ENCODE results near the gene N4BP2.

The N4BP2 gene

DNA sequence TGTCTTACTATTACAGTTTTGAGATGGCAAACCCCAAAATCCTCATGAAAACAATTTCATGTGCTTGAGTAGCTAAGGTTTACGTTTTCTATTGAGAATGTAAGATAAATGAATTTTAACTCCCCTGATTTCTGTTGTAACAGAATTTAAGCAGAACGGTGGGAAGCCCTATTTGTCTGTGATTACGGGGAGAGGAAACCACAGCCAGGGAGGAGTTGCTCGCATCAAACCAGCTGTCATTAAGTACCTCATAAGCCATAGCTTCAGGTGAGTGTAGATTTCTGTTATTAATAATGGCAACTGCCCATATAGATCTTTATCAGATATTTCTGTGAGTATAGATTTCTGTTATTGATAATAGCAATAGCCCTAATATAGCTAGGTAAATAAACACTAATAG is 96.0 kb downstream of the N4BP2 start:
- DNase-seq (ENCODE audit: low read depth): no peak

DNA sequence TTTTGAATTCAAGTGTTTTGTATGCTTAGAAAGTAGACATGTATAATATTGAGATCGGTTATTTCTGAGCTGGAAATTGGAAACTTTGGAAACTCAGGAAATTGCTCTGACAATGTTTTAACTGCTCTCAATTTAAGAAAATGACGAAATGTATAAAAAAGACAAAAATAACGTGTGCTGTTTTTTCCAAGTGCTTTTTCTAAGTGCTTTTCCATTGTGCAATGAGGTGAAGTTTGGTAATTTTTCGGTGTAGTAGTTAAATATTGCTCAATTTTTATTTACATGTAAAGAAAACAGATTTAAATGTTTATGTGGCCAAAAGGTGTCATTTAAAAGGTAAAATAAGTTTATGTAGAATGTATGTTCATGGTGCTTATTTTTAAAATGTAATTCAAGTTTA is 100.8 kb downstream of the N4BP2 start:
- DNase-seq (ENCODE audit: low read depth): no peak

DNA sequence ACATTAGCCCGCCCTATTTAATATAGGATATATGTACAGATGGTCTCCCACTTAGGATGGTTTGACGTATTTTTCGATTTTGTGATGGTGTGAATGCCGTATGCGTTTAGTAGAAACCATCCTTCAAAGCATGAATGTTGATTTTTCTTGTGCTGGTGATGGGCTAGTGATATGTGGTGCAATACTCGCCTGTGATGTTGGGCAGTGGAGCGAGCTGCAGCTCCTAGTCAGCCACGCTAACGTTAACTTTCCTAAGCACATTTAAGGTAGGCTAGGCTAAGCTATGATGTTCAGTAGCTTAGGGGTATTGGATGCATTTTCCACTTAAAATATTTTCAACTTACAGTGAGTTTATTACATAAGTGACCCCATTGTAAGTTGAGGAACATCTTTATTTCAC is 103.6 kb downstream of the N4BP2 start:
- no peak for DNase-seq (ENCODE audit: low read depth)

DNA sequence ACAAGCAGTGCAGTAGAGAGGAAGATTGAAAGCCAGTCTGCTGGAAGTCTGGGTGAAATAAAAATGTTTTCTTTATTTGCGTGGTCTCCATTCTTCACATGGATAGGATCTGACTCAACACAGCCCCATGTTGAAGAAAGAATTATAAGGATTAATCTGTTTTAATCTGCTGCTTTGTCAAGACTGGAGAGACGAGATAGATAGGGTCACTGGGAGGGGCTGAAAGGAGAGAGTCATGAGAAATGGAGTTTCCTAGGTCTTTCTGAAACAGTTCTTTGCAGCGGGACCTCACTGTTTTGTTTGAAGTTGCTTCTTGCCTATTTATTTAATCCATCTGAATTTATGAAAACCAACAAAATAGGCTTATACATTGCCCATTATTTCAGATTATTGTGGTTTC is 107.8 kb downstream of the N4BP2 start:
- no peak for DNase-seq (ENCODE audit: low read depth)

DNA sequence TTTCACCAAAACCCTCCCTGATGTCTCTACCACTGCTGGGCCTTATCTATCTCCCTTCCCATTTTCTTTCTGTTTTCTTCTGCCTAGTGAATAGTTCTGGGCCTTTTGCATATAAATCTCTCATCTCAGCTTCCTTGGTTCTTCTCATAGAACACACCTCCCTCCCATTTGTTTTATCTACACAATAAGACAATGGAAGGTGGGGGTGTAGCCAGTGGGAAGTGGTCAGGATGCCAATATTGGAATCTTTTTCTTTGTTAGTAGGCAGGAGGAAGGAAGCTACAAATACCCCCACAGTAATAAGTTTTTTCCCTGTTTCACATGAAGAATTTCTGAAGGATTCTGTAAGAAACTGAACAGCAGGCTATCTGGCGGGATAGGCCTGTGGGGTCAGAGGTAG is 109.3 kb downstream of the N4BP2 start:
- DNase-seq (ENCODE audit: low read depth): no peak

DNA sequence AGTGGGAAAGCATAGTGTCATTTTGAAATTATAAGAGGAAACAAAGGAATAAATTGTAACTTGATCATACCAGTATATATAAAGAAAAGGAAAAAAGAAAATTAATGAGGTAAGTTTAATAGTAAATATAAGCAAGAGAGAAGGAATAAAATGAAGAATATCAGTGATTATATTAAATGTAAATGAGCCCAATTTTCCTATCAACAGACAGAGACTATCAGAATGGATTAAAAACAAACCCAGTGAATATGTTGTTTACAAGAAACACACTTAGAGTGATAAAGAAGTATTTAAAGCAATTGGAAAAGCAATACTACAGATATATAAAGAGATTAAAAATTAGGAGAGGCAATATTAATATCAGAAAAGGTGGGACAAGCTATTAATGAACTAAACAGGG is 111.4 kb downstream of the N4BP2 start:
- no peak for DNase-seq (ENCODE audit: low read depth)

DNA sequence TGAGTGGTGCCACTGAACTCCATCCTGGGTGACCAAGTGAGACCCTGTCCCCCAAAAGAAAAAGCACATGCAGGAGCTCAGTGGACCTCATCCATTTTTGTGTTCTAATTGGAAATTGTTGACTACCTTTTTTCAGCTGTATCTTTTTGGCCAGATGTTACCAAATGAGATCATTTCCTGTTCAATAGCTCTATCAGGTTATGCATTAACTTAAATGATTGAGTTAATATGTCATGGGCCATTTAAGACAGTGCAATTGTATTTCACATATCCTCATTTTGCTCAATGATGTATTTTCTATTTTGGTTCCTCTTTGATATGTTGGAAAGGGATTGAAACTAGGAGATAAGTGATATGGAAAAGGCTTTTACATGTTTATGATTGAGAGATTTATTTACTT is 113.9 kb downstream of the N4BP2 start:
- DNase-seq (ENCODE audit: low read depth): no peak

DNA sequence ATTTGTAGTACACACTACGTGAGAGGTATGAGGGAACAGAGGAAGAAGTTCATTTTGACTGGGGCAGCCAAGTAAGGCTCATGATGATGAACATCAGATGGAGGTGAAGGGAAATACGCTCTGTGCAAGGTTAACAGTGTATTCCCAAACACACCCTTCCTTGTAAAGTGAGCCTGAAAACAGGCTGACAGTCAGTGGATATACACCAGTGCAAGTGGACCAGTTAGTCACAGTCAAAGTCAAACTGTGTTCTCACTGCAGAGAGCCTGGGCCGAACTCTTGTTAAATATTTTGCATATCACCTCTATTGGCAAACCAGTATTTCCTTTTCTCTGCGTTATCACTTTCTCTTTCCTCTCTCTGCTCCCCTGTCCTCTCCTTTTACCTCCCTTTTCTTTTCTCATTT is 116.8 kb downstream of the N4BP2 start:
- DNase-seq (ENCODE audit: low read depth): no peak

DNA sequence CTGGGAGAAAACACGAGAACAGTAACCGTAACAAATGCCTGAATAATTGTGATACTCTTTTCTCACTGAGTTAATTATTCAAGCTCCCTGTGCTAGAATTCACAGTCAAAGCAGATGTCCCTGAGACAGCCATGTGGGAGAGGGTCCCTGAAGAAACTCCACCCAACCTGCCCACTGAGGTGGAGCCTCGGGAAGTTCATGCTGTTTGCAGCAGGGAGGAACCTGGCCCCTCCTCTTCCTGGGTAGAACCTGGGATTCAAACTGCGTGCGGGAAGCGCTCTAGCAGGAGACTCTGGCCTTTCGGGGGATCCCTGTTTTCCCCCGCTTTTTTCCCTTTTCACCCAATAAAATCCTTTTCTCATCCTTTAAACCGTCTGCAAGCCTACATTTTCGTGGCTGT is 120.0 kb downstream of the N4BP2 start:
- no peak for DNase-seq (ENCODE audit: low read depth)

DNA sequence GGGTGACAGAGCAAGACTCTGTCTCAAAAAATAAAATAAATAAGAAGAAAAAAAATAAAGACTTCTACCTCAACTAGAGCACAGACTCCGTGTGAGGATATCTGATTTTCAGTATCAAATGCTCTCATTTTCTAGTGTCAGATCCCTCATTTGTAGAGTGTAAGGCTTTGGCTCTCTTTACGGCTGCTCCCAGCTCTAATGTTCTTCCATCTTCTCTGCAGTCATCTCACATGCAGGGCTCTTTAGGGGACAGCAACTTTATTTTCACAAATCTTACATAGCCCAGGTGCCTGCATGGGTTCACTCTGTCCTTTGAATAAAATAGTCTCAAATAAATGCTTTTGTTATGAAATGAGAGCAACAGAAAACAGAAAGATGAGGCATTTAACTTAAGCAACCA is 120.9 kb downstream of the N4BP2 start:
- DNase-seq (ENCODE audit: low read depth): no peak

DNA sequence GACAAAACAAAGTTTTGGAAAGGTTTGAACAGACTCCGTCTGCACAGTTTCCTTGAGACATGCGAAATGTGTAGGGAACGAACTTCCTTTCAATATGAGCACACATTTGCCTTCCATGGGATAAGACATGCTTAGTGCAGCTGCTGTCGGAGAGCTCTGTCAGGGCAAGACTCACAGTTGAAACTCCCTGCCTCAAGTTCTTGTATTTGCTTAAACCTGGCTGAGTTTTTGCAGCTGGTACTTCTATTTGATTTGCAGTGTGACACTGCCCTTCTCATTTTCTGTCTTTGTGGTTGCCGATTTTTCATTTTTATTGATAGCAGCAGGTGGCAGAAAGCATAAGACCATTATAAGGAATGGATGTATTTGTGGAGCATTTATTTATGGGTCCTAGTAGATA is 122.0 kb downstream of the N4BP2 start:
- no peak for DNase-seq (ENCODE audit: low read depth)

DNA sequence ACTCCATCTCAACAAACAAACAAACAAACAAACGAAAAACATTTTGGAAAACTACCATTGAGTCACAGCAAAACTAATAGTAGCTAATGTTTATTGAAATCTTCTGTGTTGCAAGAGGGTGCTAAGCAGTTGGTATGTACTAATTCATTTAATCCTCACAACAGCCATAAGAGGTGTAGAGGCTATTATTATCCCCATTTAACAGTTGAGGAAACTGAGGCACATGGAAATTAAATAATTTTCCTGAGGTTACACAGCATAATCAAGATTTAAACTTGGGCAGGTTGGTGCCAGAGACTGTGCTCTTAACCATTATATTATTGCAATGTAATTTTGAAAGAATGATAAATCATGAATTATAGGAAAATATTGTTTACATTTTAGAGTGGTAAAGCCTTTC is 122.7 kb downstream of the N4BP2 start:
- DNase-seq (ENCODE audit: low read depth): no peak

DNA sequence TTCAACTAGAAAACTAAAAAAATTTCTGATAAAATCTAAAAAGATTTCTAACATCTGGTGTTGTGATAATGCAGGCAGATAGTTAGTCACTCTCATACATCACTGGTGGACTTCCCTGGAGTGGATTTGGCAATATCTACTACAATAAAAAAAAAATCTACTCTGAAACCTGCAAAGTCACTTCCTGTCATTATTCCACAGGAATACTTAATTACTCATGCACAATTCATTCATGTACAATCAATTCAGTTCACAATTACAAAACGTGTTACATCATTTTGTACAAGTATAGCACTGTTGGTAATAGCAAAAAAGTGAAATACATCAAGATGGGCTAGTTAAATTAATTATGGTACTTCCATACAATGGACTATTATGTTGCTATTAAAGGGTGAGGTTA is 123.7 kb downstream of the N4BP2 start:
- DNase-seq (ENCODE audit: low read depth): peak; percentile 87

DNA sequence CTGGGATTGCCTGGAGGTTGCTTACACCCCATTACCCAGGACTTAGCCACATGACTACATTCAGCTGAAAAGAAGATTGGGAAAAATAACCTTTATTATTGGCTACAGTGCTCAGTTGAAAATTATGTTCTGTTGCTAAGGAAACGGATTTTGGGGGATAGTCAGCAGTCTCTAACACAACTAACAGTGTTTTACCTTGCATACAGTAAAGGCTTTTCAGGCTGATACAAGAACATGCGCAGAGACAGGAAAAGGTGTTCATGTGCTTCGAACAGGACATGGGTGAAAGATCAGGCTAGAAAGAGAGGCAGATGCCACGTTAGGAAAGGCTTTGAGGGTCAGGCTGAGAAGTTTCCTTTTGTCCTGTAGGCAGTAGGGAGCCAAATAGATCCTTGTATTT is 125.4 kb downstream of the N4BP2 start:
- no peak for DNase-seq (ENCODE audit: low read depth)

DNA sequence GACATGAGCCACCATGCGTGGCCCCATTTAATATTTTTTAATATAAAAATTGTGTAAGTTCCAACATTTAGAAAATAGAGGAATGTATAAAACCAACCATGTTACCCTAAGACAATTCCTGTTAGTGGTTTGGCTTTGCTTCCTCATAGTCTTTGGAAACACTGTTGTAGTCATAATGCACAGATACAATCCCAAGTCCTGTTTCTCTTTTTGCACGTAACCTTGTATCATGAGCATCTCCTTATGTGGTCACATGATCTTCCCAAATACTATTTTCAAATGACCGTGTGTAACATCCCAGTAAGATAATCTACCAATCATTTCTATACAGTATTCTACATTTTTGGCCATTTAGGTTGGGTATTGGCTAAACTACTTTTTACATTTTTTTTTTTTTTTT is 126.3 kb downstream of the N4BP2 start:
- no peak for DNase-seq (ENCODE audit: low read depth)

DNA sequence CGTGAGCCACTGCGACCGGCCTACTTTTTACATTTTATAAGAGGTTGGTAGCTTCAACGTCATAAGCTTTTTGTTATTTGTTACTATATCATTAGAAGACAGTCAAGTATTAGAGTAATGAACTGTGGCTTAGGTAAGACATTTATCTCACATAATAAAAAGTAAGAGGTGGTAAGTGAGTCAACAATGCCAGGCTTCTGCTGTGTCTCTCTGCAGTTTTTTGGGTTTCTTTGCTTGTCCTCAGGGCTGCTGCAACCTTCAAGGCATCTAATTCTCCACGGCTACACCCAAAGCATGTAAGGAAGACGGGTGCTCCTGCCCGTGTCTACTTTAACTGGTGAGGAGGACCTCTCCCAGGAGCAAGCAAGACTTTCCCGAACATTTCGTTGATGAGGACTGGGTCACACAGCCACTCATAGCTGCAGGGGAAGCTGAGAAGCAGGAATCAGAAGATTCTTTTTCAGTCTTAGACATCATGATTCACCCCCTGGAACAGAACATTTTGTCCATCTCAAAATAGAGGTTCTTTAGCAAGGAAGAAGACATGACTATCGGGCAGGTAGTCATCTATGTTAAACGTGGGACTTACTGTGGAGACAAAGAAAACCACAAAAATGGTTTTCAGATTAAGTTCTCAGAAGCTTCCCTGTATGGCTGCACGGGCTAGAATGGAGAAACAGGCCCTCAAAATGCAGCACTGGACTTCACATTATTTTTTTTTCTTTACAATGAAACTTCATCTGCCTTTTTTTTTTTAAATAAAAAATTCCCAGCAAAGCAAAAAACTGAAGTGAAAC is 127.2 kb downstream of the N4BP2 start:
- peak; percentile 6 for DNase-seq (ENCODE audit: low read depth)

DNA sequence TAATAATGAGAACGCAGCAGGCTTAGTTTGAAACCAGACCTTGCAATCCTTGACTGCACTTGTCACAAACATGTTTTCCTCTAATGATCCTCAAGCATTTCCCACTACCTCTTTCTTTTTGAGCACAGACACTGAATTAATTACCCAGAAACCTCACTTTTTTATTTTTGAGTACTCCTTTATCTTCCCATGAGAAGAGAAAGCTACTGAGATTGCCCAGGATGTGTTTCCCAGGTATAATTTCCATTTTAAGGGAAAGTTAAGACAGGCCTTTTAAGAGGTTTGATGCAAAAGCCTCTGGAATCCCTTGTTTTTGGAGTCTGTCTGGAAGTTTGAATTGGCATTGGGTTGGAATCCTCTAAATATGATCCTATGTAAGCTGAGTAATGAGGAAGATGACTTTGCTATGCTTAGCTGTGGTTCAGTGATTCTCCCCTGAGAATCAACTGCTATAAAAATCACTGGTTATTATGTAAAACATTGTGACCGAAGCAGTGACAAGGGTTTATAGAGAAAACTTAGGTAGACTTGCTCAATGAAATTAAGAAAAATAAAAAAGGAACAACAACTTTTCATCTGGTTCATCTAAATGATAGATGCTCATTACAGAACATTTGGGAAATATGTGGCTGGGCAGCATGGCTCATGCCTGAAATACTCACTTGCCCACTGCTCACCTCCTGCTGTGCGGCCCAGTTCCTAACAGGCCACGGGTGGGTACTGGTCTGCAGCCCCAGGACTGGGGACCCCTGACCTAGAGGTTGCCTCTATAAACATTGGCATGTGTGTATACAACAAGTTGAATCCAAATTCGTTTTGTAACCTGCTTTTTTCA is 129.4 kb downstream of the N4BP2 start:
- DNase-seq (ENCODE audit: low read depth): peak; percentile 50

DNA sequence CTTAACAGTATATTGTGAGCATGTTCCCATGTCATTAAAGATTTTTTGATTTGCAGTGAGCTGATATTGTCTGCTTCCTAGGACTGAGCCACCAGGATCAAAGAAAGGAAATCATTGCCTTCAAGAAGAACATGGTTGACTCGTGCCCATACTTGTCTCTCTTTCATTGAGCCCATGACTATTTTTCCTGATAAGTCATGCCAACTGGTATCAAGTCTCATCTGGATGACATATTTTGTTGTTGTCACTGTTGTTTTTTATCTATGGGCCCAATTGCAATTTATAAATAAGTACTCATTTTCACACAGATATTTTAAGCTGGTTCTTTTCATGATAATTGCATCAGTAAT is 130.0 kb downstream of the N4BP2 start:
- DNase-seq (ENCODE audit: low read depth): no peak

DNA sequence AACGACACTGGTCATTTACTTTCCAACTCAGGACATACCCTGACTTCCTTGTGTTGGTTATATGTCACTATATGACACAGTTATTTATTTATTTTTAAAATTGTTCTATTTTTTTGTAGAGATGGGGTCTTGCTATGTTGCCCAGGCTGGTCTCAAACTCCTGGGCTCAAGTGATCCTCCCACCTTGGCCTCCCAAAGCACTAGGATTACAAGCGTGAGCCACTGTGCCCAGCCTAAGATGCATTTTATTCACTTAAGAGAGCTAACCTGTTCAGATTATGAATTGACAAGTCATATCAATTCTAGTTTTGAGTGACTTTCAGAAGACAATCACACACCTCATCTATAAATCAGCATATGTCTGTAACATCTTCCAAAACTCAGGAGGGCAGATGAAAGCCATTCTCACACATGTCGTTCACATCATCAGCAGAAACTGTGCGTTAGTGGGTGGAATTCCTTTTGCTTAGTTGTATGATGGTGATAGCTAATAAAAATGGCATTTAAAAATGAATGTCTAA is 130.8 kb downstream of the N4BP2 start:
- no peak for DNase-seq (ENCODE audit: low read depth)

DNA sequence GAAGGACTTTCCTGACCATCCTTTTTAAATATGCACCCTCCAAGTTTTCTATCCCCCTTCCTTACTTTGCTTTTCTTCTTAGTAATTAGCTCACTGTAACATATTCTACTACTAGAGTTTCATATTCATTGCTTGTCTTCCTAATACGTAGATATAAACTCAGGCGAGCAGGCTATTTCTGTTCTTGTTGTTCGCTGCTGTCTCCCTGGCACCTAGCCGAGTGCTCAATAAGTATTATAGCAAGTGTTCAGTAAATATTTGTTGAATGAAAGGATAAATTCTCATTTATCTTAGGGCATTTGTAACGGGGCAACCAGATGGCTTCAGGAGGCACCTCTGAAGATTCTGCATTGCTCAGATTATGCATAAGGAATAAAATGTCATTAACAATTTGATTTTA is 133.4 kb downstream of the N4BP2 start:
- no peak for DNase-seq (ENCODE audit: low read depth)

DNA sequence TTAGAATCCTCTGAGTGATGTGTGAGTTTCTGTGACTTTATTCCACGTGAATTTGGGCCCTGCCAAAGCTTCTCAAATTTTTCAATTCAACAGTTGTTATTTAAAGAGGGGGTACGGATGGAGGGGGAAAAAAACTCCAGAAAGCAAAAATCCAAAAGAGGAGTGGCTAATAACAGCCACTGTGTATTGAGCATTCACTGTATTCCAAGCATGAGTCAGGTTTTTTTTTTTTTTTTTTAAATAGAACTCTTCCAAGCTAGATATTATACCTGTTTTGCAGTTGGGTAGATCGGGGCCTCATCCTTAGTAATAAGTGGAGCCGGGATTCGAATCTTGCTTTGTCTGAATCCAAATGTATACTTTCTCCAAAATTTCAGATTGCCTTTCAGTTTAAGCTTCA is 133.8 kb downstream of the N4BP2 start:
- no peak for DNase-seq (ENCODE audit: low read depth)

DNA sequence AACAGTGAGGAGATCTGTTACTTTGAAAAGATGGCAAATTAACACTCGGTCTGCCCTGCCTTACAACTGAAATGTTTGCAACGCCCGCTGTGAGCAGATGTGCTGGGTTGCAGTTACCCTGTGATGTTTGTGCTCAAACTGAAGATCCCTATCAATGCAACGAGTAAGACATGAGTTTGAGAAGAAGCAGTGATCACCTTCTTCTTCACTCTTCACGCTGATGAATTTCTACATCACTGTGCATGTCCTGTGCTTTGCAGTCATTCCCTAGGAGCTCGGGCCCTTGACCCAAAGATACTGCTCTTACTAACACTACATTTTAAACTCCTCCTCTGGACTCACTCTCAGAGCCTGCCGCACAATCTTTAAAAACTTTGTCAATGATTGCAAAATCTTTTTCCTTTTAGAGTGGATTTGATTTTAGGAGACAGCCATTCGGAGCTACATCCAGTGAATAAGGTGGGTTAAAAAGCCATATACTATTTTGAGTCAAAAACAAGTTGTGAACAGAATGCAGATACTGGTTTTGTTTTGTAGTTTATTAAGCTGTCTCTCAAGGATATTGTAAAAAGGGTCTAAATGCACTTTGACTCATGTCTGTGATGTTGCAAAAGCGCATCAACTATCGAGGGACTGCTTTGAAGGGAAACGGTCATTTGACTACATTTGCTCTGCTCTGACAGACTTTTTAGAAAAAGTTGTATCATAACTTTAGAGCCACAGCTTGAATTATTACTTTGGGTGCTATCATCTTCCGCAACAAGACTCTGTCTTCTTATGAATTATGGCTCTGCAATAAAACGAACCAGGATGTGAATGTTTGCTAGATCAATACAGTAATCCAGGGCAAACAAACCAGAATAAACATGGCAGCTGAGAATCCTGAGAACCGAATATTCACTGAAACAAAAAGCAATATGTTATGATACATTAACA is 134.5 kb downstream of the N4BP2 start:
- DNase-seq (ENCODE audit: low read depth): no peak

All from EH (cell line).